Measurements from ENCODE around the gene CD79B.

GRCh38 chr17:63931981-63932561, at the start of gene CD79B:
- TF ChIP-seq EZH2 (IDR thresholded peaks at IDR 0.05; ENCODE audit: low read depth, unreplicated experiment) (no peak), CREB1 (CRISPR knock-in tag; IDR thresholded peaks at IDR 0.05; ENCODE audit: low read depth) (no peak)

Measured in GM23338 (cell line).